Stimulated activated CD4-positive, alpha-beta T cell treated with anti-CD3 and anti-CD28 coated beads, Interleukin-4, amount 100 ng/mL, for 24 hours (primary cell): ENCODE measurements around the gene CLP1.
"Not testable (repeated sequence)": the region's sequence is repeated elsewhere in the genome, so short reads cannot be mapped to it uniquely, and the experiment has no call there.

Source experiments
- DNase-seq: peaks from one replicate; pipeline ENCODE4 v3.0.0-alpha.2; 2020

Gene CLP1

DNA sequence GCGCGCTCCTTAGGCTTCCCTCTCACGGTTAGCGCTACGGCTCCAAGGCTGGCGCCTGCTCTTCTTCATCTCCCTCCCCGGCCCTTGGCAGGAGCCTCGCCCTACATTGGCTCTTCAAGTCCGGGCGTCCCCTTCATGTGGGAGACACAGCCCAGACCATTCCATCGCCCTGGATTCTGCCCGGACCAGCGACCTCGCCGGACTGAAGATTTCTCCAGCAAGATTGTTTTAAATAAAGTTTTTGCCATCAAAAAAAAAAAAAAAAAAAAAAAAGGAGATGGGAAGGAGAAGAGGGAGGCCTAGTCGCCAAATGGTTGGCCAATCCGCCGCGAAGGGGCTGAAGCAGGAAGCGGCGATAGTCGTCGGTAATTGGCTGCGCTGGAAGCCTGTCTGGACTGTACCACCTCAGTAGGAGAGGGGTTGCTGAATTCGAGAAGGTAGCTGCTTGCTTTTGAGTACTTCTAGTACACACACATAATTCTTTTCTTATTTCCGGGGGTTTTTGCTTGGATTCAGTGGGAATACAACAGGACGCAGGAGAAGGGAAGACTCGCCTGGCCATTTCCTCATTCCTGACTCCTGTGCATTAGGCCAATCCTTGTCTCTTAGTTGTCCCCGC, 9.7 kb downstream of the CLP1 start:
- peak; percentile 94 for DNase-seq

DNA sequence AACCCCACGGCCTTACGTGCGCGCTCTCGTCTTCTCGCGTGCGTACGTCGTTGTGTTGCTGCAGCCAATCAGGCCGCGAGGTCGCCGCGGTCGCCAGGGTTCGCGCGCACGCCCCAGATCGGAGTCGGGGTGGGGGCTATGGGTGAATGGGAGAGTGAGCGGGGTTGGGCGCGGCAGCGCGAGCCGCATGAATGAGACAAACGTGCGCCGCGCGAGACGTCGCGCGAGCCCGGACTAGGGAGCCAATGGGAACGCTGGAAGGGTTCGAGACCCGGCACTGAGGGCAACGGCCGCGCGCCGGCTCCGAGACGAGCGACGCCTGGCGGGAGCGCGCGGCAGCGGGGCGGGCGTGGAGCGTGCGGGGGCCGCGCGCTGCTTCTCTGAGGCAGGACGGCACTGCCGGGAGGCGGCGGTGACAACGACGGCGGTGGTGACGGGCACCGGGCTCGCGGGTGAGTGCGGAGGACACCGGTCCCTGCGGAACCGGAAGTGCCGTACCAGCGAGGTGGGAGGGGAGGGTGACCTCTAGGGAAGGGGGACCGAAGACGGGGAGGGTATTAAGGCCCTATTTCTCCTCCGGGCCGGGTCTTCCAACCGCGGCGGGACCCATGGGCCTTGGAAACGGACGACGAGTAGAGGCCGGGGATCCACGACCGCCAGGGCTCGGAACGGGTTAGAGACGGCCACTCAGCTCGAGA, 10.3 kb downstream of the CLP1 start, which contains the start of gene ZDHHC5:
TSS of gene ZDHHC5 (plus strand) at position 379 of the 698 bp plus-strand sequence. CDS start 4,977 bp downstream, outside the sequence.
- peak; percentile 99 for DNase-seq

DNA sequence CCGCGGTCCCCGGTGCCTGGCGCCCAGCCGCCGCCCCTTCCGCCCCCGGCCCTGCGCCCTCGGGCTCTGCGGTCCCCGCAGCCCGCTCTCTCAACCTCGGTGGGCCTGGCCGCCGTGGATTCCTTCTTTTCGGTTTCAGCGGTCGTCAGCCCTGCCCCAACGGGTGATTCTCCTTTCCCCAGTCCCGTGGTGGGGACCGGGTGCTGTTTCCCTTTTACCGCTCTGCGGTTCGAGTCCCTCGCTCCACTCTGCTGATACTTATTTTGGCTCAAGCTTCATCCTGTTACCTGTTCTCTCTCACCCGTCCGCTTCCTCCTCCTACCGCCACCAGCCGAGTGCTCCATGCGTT, 10.8 kb downstream of the CLP1 start:
- DNase-seq: no peak

DNA sequence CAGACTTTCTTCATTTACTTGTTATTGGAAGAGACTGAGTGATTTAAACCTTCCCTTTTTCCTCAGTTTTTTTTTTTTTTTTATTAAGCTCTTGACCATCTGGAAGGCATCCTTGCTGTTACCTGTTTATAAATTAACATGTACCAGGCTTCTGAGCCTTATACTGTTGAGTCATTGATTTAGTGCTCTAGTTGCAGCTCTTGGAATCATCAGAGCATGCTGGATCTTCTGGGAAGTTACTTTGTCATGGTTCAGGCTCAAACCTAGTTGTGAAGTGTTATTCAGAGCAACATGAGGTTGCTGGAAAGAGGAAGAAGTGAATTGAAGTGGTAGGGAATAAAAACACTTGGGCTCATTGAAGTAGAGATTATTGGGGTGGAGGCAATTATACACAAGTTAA, 16.7 kb downstream of the CLP1 start:
- no peak for DNase-seq

DNA sequence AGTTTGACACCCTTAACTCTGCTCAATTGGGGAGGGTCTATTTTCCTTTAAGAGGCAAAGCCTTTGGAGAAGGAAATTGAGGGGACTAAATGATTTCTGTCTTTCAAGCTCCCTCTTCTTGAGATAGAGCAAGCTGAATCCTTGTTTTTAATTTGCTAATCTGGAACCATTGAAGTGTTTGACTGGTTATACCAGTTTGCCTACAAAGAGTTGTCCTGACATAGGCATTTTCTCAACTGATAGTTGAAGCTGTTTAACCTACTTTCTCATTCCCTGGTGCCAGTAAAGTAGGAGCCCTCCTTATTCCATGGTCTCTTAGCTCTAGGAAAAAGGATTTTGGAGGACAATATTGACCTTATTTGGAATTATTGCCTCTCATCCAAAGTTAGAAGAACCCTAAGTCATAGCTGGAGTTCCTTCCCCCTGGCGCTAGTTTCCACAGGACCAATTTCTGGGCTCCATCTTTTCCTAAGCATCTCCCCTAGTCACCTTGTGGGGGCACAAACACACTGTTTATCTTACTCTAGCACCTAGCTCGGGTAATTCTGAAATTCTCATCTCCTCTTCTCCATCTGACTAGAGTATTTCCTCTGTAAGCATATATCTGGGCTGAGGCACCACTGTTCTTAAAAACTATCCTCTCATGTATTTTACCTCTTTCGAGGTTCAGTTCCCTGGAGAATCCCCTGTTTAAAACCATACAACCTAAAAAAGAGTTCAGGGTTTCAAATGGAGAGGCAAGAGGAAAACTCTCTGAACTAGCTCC, 17.8 kb downstream of the CLP1 start:
- no peak for DNase-seq

DNA sequence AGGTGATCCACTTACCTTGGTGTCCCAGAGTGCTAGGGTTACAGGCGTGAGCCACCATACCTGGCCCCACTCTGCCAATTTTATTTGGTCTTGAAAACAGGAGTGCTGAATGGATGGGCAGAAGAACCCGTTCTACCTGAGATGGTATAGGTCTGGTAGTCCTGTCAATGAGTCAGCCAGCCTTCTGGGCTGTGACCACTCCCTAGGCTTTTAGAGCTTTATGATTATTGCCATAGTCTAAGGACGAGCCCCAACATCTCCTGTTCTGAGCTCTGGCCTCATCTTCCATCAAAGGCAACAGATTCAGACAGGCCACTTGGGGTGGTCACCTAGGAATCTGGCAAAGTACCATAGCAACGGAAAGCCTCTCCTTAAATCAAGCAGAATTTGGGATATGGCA, 21.8 kb downstream of the CLP1 start:
- no peak for DNase-seq

DNA sequence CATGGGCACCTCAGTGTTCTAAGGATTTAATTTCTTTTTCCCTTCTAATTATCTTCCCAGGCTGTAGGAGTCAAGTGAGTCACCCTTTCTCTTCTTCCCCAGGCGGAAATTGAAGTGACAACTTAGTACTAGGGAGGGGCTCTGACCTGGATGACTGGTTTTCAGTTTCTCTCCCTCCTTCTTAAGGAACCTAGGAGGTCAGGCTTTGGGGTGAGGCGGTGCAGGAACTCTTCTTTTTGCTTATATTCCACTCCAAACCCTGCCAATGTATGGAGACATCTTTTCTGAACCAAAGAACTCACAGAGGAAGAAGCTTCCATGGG, 23.0 kb downstream of the CLP1 start:
- no peak for DNase-seq

DNA sequence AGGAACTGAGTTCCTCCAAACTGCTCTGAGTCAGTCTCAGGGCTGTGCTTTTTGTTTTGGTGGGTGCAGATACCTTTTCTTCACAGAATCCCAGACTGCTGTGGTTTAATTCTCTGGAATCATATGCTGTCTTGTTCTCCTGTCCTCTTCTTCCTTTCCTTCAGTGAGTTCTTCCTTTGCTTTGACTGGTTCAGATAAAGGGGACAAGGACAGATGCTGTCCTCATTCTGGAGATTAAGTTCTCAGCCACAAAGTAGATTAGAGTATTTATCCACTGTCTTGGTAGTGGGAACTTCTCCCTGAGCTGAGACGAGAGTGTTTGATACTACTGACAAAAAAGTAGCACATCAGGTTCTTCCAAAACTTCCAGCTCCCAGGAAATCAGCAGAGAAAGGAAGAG, 23.6 kb downstream of the CLP1 start:
- no peak for DNase-seq

DNA sequence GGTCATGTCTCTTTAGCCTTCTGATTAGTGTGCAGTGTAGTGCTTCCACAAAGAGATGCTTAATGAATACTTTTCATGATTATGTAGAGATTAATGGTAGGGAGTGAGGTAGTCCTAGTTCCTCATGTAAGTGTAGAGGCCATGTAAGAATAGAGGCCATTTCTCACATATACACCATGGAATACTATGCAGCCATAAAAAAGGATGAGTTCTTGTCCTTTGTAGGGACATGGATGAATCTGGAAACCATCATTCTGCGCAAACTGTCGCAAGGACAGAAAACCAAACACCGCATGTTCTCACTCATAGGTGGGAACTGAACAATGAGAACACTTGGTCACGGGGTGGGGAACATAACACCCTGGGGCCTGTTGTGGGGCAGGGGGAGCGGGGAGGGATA, 32.9 kb downstream of the CLP1 start:
- not testable (repeated sequence) for DNase-seq

DNA sequence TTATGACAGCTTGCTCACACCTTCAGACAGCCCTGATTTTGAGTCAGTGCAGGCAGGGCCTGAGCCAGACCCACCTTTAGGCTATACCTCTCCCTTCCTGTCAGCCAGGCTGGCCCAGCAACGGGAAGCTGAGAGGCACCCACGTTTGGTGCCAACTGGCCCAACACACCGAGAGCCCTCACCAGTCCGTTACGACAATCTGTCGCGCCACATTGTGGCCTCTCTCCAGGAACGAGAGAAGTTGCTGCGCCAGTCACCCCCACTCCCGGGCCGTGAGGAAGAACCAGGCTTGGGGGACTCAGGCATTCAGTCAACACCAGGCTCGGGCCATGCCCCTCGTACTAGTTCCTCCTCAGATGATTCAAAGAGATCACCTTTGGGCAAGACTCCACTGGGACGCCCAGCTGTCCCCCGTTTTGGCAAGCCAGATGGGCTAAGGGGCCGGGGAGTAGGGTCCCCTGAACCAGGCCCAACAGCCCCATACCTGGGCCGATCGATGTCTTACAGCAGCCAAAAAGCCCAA, 41.3 kb downstream of the CLP1 start:
- DNase-seq: no peak

DNA sequence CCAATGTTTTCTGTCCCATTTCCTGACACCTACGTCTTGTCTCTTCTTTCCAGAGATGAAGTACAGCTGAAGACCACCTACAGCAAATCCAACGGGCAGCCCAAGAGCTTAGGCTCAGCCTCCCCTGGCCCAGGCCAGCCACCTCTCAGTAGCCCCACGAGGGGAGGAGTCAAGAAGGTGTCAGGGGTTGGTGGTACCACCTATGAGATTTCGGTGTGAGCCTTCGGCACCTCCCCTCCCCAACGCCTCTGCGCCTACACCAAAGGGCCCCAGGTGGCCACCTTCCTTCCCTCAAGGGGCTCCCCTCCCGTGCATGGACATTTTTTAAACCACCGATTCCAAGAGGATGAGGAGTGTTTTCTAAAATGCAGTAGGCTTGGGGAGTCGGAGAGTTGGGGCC, 42.3 kb downstream of the CLP1 start:
- no peak for DNase-seq

DNA sequence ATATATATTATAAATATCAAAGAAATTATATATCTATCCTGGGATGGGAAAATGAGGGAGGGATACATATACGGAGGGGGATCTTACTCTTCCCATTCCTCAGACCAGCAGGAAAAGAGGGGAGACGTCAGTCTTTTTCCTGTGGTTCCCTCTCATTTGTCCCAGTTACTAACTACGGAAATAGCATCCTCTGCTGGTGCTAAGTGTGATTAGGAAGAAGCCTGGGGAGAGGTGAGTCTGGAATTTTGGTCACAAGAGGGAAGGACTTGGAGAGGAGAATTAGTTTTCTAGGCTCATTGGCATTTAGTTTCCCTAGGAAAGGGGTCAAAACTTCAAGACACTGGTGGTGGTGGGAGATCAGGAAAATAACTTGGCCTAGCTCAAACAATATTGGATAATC, 42.9 kb downstream of the CLP1 start:
- no peak for DNase-seq

DNA sequence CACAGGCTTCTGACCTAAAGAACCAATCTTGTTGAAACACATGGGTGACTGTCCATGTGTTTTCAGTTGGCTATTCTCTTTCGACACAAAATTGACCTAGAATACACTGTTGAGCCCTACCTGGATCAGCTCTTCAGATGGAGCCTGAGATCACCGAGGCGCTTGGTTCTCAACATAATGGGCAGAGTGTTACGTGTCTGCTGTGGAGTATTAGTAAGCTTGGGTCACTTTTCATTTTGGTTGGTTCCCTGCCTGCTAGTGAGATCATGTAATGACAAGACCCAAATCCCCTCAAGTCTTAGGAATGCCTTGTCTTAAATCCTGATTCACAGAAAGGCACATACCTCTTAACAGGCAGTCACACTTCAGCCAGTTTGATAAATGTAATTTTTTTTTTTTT, 45.8 kb downstream of the CLP1 start:
- DNase-seq: no peak

DNA sequence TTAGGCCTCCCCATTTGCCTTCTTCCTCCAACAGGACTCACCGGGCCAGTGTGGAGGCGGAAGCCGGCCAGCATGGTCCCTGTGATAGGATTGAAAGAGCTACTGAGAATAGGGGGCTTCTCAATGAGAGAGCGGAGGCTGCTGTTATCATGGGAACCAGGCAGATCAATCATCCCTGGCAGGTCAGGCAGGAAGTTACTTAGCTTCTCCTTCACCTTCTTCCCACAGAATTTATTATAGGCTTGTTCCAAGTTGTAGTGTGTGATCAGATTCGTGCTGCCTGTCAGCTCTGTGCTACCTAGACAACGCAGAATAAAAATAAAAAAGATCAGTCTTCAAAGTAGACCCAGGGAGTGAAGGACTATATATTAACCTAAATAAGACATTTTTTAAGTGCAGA, 47.4 kb downstream of the CLP1 start:
- DNase-seq: no peak

DNA sequence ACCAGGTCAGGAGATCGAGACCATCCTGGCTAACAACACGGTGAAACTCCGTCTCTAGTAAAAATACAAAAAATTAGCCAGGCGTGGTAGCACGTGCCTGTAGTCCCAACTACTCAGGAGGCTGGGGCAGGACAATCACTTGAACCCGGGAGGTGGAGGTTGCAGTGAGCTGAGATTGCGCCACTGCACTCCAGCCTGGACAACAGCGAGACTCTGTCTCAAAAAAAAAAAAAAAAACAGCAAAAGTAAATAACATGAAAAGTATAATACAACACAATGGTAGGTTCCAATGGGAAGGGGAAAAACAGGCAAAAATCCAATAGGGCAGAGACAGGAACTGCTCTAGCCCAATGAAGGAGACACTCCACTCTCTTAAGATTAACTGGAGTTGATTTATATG, 47.9 kb downstream of the CLP1 start:
- not testable (repeated sequence) for DNase-seq

DNA sequence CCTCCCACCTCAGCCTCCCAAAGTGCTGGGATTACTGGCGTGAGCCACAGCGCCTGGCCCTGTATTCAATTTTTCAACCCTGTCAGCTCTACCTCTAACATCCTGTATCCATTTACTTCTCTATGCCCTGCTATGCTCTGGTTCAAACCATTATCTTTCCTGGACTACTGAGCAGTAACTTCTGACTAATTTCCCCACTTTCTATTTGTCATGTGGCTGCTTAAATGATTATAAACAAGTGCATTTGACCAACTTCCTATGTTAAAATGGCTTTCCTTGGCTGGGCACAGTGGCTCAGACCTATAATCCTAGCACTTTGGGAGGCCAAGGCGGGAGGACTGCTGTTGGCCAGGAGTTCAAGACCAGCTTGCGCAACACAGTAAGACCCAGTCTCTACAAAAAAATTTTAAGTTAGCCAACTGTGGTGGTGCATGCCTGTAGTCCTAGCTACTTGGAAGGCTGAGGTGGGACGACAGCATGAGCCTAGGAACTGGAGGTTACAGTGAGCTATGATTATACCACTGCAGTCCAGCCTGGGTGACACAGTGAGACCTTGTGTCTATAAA, 52.3 kb downstream of the CLP1 start:
- no peak for DNase-seq
